HEK293 (cell line): ENCODE measurements around the gene GRIA1.

ENCODE experiments used
- CTCF ChIA-PET: fragments of 350-600 bp; formaldehyde crosslinking; extraction: SDS; loops from one replicate; lab custom pipeline; 2021; ENCODE audit warnings: antibody characterized with exemption; lab: Yijun Ruan, JAX
- POLR2A ChIA-PET: fragments of 300-600 bp; formaldehyde crosslinking; extraction: SDS; loops from one replicate; lab custom pipeline; 2020; ENCODE audit warnings: antibody characterized with exemption, inconsistent platforms; lab: Yijun Ruan, JAX
- H3K27ac ChIP-seq: fragments of 200-500 bp; sonication (Bioruptor generic); 2 replicates; pipeline ENCODE4 v1.5.1; 2014; ENCODE audit warnings: low read depth, low read length, control low read depth, inconsistent platforms; ENCODE audit errors: extremely low read depth
- H3K36me3 ChIP-seq, 2 experiments: fragments of 200-500 bp in 1 of 2; sonication (Bioruptor generic) in 1 of 2; 1 replicate in 1 of 2; 2 replicates in 1 of 2; pipeline ENCODE4 v1.5.1; 2014 to 2017; ENCODE audit warnings: inconsistent platforms in 2 of 2, low read length in 2 of 2; ENCODE audit not compliant: control insufficient read depth in 2 of 2, insufficient read depth in 1 of 2
- H3K4me1 ChIP-seq: fragments of 200-500 bp; sonication (Bioruptor generic); 2 replicates; pipeline ENCODE4 v1.5.1; 2014; ENCODE audit warnings: mild to moderate bottlenecking, low read length, inconsistent platforms; ENCODE audit not compliant: control insufficient read depth, insufficient read depth
- H3K4me3 ChIP-seq: 2 replicates; pipeline ENCODE4 v1.5.1; 2011; ENCODE audit warnings: low read depth, mild to moderate bottlenecking, control low read depth, low read length, moderate library complexity
- H3K9me3 ChIP-seq: fragments of 200-500 bp; sonication (Bioruptor generic); 2 replicates; pipeline ENCODE4 v1.5.1; 2014; ENCODE audit warnings: low read depth, low read length, inconsistent platforms; ENCODE audit not compliant: control insufficient read depth, insufficient read depth
- BCL11B ChIP-seq: fragments of 450-650 bp; formaldehyde crosslinking; IDR thresholded peaks from 2 replicates; pipeline ENCODE4 v1.5.1; 2016; ENCODE audit warnings: low read depth, missing biosample characterization, missing genetic modification characterization
- GLI4 ChIP-seq: fragments of 450-650 bp; formaldehyde crosslinking; IDR thresholded peaks from 2 replicates; pipeline ENCODE4 v1.5.1; 2016; ENCODE audit warnings: missing biosample characterization, missing genetic modification characterization
- GLIS2 ChIP-seq: fragments of 450-650 bp; formaldehyde crosslinking; IDR thresholded peaks from 2 replicates; pipeline ENCODE4 v1.5.1; 2016; ENCODE audit warnings: missing biosample characterization, missing genetic modification characterization
- HOXA7 ChIP-seq: sonication (generic); formaldehyde crosslinking; IDR thresholded peaks from 2 replicates; pipeline ENCODE4 v1.8.1; 2022; ENCODE audit warnings: missing genetic modification reagents, borderline replicate concordance
- HOXC10 ChIP-seq: sonication (generic); formaldehyde crosslinking; IDR thresholded peaks from 2 replicates; pipeline ENCODE4 v1.8.1; 2023; ENCODE audit warnings: mild to moderate bottlenecking, missing genetic modification reagents
- MEIS1 ChIP-seq: sonication (generic); formaldehyde crosslinking; IDR thresholded peaks from 2 replicates; pipeline ENCODE4 v1.8.1; 2022; ENCODE audit warnings: missing genetic modification reagents, mild to moderate bottlenecking, borderline replicate concordance
- PRDM10 ChIP-seq: fragments of 450-650 bp; formaldehyde crosslinking; IDR thresholded peaks from 2 replicates; pipeline ENCODE4 v1.5.1; 2016; ENCODE audit warnings: missing biosample characterization, missing genetic modification characterization
- REPIN1 ChIP-seq: fragments of 450-650 bp; formaldehyde crosslinking; IDR thresholded peaks from 2 replicates; pipeline ENCODE4 v1.5.1; 2017; ENCODE audit warnings: missing biosample characterization, missing genetic modification characterization, low read depth
- SCRT2 ChIP-seq: fragments of 450-650 bp; formaldehyde crosslinking; IDR thresholded peaks from 2 replicates; pipeline ENCODE4 v1.5.1; 2016; ENCODE audit warnings: missing biosample characterization, missing genetic modification characterization
- YY2 ChIP-seq: fragments of 450-650 bp; formaldehyde crosslinking; IDR thresholded peaks from 2 replicates; pipeline ENCODE4 v1.5.1; 2016; ENCODE audit warnings: missing biosample characterization, missing genetic modification characterization
- ZBTB6 ChIP-seq: fragments of 450-650 bp; formaldehyde crosslinking; IDR thresholded peaks from 2 replicates; pipeline ENCODE4 v1.5.1; 2017; ENCODE audit warnings: missing biosample characterization, missing genetic modification characterization
- ZNF114 ChIP-seq: fragments of 450-650 bp; formaldehyde crosslinking; IDR thresholded peaks from 2 replicates; pipeline ENCODE4 v1.5.0; 2017; ENCODE audit warnings: missing biosample characterization, missing genetic modification characterization
- ZNF138 ChIP-seq: fragments of 450-650 bp; formaldehyde crosslinking; IDR thresholded peaks from 2 replicates; pipeline ENCODE4 v1.5.1; 2016; ENCODE audit warnings: missing biosample characterization, missing genetic modification characterization, borderline replicate concordance
- ZNF24 ChIP-seq: fragments of 450-650 bp; formaldehyde crosslinking; IDR thresholded peaks from 2 replicates; pipeline ENCODE4 v1.5.1; 2016; ENCODE audit warnings: missing biosample characterization, missing genetic modification characterization
- ZNF335 ChIP-seq: fragments of 450-650 bp; formaldehyde crosslinking; conservative IDR thresholded peaks from 2 replicates; pipeline ENCODE4 v1.5.1; 2016; ENCODE audit warnings: missing biosample characterization, missing genetic modification characterization
- ZNF394 ChIP-seq: fragments of 450-650 bp; formaldehyde crosslinking; IDR thresholded peaks from 2 replicates; pipeline ENCODE4 v1.5.1; 2016; ENCODE audit warnings: missing biosample characterization, missing genetic modification characterization, mild to moderate bottlenecking, moderate library complexity, borderline replicate concordance
- ZNF404 ChIP-seq: fragments of 450-650 bp; formaldehyde crosslinking; IDR thresholded peaks from 2 replicates; pipeline ENCODE4 v1.5.1; 2017; ENCODE audit warnings: missing biosample characterization, missing genetic modification characterization
- ZNF426 ChIP-seq: fragments of 450-650 bp; formaldehyde crosslinking; IDR thresholded peaks from 2 replicates; pipeline ENCODE4 v1.5.1; 2017; ENCODE audit warnings: missing biosample characterization, missing genetic modification characterization, mild to moderate bottlenecking, inconsistent platforms, moderate library complexity
- ZNF473 ChIP-seq: fragments of 450-650 bp; formaldehyde crosslinking; IDR thresholded peaks from 2 replicates; pipeline ENCODE4 v1.5.1; 2017; ENCODE audit warnings: missing biosample characterization, missing genetic modification characterization
- ZNF513 ChIP-seq: fragments of 450-650 bp; IDR thresholded peaks from 2 replicates; pipeline ENCODE4 v1.5.1; 2018; ENCODE audit warnings: missing biosample characterization, missing genetic modification characterization
- ZNF555 ChIP-seq: fragments of 450-650 bp; formaldehyde crosslinking; conservative IDR thresholded peaks from 2 replicates; pipeline ENCODE4 v1.5.1; 2017; ENCODE audit warnings: missing biosample characterization, mild to moderate bottlenecking, missing genetic modification characterization, inconsistent platforms
- ZNF610 ChIP-seq: fragments of 450-650 bp; formaldehyde crosslinking; IDR thresholded peaks from 2 replicates; pipeline ENCODE4 v1.5.1; 2016; ENCODE audit warnings: missing biosample characterization, missing genetic modification characterization, borderline replicate concordance
- ZNF660 ChIP-seq: fragments of 450-650 bp; IDR thresholded peaks from 2 replicates; pipeline ENCODE4 v1.5.1; 2018; ENCODE audit warnings: missing biosample characterization, mild to moderate bottlenecking, missing genetic modification characterization
- ZNF701 ChIP-seq: fragments of 450-650 bp; formaldehyde crosslinking; IDR thresholded peaks from 2 replicates; pipeline ENCODE4 v1.5.1; 2016; ENCODE audit warnings: missing biosample characterization, missing genetic modification characterization
- ZNF76 ChIP-seq: fragments of 450-650 bp; formaldehyde crosslinking; IDR thresholded peaks from 2 replicates; pipeline ENCODE4; 2016; ENCODE audit warnings: low read depth, missing biosample characterization, missing genetic modification characterization, borderline replicate concordance
- ZNF843 ChIP-seq: fragments of 450-650 bp; formaldehyde crosslinking; IDR thresholded peaks from 2 replicates; pipeline ENCODE4 v1.5.1; 2016; ENCODE audit warnings: missing biosample characterization, missing genetic modification characterization

GRIA1 gene

GRCh38 chr5:153530357-153531143 lies 40.1 kb downstream of the GRIA1 start:
- Histone ChIP-seq H3K27ac (no peak overlapping the region), H3K9me3 (no peaks in the 10 kb centered on the region), H3K4me1 (no peaks in the 10 kb centered on the region)
- POLR2A ChIA-PET, result no interaction called here
- CTCF ChIA-PET, result interaction anchor here (1.1 kb wide), 1 partner anchor 20 kb away, joined by 4 read pairs; no protein-coding TSS in a partner anchor
- no peak for TF ChIP-seq HOXA7 (CRISPR knock-in tag)
- TF ChIP-seq ZNF513, result no peak
- TF ChIP-seq ZNF404 (tag by site-specific recombination), result no peak
- no peak for TF ChIP-seq YY2 (tag by site-specific recombination)
- no peak for TF ChIP-seq PRDM10
- TF ChIP-seq GLI4 (tag by site-specific recombination), result no peak
- no peak for TF ChIP-seq BCL11B
- TF ChIP-seq ZNF426 (tag by site-specific recombination), result no peak
- no peak for TF ChIP-seq ZNF24 (tag by site-specific recombination)
- no peak for TF ChIP-seq ZNF701 (tag by site-specific recombination)
- TF ChIP-seq ZNF394, result no peak
- TF ChIP-seq ZNF843 (tag by site-specific recombination), result no peak
- TF ChIP-seq MEIS1 (CRISPR knock-in tag), result no peak
- TF ChIP-seq ZNF555, result no peak
- no peak for TF ChIP-seq ZNF335
- no peak for TF ChIP-seq HOXC10 (CRISPR knock-in tag)
- TF ChIP-seq, all 188 proteins: peak for 0
- Histone ChIP-seq H3K36me3 (no peaks in the 10 kb centered on the region), H3K4me3 (no peak overlapping the region)

- no peak overlapping the region for H3K4me3 ChIP-seq
- TF ChIP-seq ZNF660 (tag by site-specific recombination) (no peak), ZNF473 (no peak), ZNF610 (no peak), SCRT2 (tag by site-specific recombination) (no peak), REPIN1 (tag by site-specific recombination) (no peak), ZBTB6 (no peak), ZNF701 (tag by site-specific recombination) (no peak), ZNF114 (tag by site-specific recombination) (no peak), ZNF335 (no peak), ZNF404 (tag by site-specific recombination) (no peak), ZNF76 (tag by site-specific recombination) (no peak), ZNF138 (tag by site-specific recombination) (no peak), GLIS2 (tag by site-specific recombination) (no peak)
- H3K36me3 ChIP-seq, result no peaks in the 10 kb centered on the region
- H3K27ac ChIP-seq, result no peak overlapping the region
- CTCF ChIA-PET, result interaction anchor here (0.7 kb wide), 1 partner anchor 145 kb away, joined by 3 read pairs; no protein-coding TSS in a partner anchor
- H3K9me3 ChIP-seq, result no peaks in the 10 kb centered on the region
- POLR2A ChIA-PET, result no interaction called here
- H3K4me1 ChIP-seq, result no peaks in the 10 kb centered on the region
Measured at GRCh38 chr5:153533546-153533945, 43.1 kb downstream of the GRIA1 start.
